Measurements from ENCODE around the gene RAB11A.

Gene RAB11A

DNA sequence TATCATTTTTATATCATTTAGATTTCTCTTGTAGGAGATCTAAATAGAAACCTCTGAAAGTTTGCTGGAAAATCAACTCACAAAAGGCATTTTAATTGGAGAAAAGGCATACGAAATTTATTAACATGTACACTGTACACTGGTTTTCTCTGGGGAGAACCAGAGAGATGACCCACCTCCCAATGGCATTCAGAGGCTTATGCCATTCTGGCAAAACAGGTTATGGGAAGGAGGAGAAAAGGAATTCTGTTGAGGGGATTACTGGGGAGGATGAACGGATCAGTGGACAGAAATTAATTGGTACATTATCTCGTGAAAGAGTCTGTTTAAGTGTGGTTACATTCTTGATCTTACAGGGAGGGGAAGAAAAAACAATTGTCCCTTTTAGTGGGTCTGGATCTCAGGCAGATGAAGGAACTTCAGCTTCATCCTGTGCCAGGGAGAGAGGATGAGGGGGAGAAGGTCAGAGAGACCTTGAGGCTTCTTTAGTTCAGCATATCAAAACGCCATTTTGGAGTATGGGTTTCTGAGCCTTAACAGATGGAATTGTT is 16.5 kb downstream of the RAB11A start:
- DNase-seq (ENCODE audit: low spot score), result no peak

DNA sequence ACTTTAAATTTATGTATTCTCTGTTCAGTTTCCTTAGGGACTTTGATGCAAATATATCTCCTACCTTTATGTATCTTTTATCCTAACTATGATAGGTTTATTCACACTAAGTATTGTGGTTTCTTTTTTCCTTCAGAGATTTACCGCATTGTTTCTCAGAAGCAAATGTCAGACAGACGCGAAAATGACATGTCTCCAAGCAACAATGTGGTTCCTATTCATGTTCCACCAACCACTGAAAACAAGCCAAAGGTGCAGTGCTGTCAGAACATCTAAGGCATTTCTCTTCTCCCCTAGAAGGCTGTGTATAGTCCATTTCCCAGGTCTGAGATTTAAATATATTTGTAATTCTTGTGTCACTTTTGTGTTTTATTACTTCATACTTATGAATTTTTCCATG is 18.3 kb downstream of the RAB11A start:
- no peak for DNase-seq (ENCODE audit: low spot score)

DNA sequence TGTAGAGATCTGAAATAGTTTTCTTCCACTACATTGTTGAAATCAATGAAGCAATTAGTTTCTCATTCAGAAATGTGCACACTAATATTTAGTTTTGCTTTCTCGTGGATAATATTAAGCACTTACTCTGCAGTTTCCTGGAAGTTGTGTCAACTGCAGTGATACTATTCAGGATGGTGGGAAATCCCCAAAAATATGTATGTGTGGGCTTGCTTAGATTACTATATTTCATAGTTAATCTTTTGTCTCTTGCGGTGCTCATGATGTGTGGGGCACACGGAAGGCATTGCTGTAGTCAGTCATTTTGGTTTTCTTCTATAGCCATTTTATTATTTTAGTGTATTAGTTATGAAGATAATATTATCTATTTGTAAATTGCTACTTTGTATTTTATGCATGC is 19.7 kb downstream of the RAB11A start:
- no peak for DNase-seq (ENCODE audit: low spot score)

DNA sequence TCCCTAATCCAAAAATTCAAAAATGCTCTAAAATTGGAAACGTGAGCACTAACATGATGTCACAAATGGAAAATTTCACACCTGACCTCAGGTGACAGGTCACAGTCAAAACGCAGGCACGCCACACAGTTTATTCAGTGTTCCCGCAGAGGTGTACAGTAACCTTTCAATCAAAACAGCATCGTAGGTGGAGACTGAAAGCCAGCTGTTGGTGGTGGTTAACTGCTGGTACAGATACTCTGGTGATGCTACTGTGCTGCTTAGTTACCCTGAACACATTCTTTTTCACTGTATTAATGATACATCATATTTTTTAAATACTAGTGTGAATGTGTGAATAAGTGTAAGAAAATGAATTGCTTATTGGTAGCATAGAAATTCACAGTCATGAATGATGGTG is 23.8 kb downstream of the RAB11A start:
- DNase-seq (ENCODE audit: low spot score), result no peak

GRCh38 chr15:65896236-65896635 is 26.9 kb downstream of the RAB11A start:
- no peak for DNase-seq (ENCODE audit: low spot score)

DNA sequence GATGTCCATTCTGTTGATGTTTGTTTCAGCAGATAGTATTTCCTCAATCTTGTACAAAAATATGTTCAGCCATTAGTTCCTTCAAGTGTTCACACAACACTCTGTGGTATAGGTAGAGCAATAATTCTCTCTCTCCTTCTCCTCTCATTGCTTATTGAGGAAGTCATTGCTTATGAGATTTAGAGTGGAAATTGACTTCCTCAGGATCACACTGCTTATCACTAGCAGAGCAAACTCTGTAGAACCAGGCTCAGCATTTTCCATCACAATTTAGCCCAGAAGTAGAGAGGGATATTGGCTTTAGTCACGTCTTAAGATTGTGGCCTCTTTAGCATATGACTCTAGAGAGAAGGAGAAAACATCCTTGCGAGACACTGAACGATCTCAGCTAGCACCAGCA is 31.2 kb downstream of the RAB11A start:
- no peak for DNase-seq (ENCODE audit: low spot score)

- no peak for DNase-seq (ENCODE audit: low spot score)
Measured at GRCh38 chr15:65901336-65901735, 32.0 kb downstream of the RAB11A start.

DNA sequence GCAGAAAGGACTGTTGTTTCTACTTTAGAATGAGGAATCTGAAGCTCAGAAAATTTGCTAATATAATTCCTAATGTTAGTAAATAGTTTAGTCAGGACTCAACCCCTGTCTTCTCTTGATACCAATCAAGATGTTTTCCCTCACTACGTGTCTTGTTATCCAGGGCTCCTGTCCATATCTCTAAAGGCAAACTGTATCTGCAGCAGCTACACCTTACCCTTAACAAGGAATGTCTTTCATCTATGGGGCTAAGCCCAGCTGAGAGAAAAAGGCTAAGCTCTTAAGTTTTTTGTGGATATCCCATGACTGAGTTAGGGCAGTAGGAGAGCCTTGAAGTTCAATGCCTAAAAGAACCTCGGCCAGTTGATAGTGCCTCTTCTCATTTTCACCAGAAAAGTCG is 32.5 kb downstream of the RAB11A start:
- DNase-seq (ENCODE audit: low spot score), result peak; percentile 27

- peak; percentile 92 for DNase-seq (ENCODE audit: low spot score)
Measured at GRCh38 chr15:65902373-65902772, 33.1 kb downstream of the RAB11A start.

- peak; percentile 54 for DNase-seq (ENCODE audit: low spot score)
Measured at GRCh38 chr15:65903296-65904073, 34.2 kb downstream of the RAB11A start.

DNA sequence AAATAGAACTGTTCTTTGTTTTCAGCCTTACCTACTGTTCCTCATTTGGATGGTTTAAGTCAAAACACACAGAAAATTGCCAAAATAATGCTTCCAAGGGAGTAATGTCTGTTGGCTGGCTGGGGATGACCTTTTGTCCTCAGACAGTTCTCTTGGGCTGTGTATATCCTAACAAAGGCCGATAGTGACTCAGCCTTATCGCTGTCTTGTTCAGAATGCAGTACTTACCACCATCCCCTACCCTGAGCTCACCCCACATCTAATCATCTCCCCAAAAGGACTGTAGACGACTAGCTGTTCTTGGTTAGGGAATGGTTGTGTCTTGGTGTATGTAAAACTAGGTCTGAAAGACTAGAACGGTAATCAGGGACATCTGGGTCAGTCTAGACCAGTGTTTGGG is 35.0 kb downstream of the RAB11A start:
- DNase-seq (ENCODE audit: low spot score), result no peak

- no peak for DNase-seq (ENCODE audit: low spot score)
Measured at GRCh38 chr15:65906396-65906795, 37.1 kb downstream of the RAB11A start.

GRCh38 chr15:65907661-65908060 is 38.4 kb downstream of the RAB11A start:
- no peak for DNase-seq (ENCODE audit: low spot score)

DNA sequence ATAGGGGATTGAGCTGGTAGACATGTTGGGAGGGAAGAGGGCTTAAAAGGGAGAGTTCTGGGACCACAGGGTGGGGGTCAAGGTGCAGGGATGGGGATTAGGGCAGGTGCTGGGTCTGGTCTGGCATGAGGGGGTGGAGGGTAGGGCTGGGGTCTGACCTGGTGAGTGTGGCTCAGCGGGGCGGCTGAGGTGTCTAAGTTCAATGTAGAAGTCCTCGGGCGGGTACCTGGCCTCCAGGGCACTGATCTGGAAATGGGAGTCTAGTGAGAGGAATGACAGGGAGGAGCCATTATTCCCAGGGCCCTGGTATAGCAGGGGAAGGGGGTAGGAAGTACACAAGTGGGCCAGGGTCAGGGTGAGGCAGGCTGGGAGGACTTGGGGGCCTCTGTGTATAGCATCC is 39.6 kb downstream of the RAB11A start:
- DNase-seq (ENCODE audit: low spot score), result no peak

DNA sequence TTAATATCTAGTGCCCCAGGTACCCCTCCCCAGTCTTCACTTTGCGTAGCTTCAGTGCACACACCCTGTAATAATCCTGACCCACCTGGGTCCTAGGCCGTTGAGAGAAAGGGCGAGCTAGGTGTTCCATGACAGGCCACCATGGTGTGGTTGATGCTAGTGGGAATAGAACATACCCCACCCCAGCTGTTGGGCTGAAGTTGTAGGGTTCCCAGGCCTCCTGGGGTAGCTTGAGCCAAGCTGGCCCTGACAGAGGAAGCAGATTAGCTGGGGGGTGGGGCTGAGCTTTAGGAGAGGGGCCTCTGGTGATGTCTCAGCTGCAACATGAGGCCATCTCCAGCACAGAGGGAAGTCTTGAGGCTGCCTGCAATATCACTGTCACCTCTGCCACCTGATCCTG is 40.5 kb downstream of the RAB11A start:
- no peak for DNase-seq (ENCODE audit: low spot score)

GRCh38 chr15:65910341-65910740 is 41.0 kb downstream of the RAB11A start:
- no peak for DNase-seq (ENCODE audit: low spot score)

DNA sequence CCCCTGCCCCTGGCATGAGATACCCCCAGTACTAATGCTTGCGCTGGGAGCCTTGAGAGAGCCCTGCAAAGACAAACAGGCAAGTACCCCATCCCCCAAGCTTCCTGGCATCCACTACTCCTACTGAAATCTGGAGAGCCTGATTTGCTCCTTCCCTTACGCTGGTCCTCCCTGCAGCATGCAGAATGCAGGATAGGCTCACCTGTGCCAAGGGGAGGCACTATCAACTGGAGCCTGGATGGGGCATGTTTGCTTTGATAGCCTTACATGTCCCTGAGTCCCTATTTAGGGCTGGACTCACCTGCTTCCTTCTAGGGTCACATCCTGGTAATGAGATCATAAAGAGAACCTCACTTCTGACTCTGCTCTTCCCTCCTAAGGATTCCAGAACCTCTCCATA is 42.9 kb downstream of the RAB11A start:
- no peak for DNase-seq (ENCODE audit: low spot score)

GRCh38 chr15:65913631-65914199 is 44.4 kb downstream of the RAB11A start:
- no peak for DNase-seq (ENCODE audit: low spot score)

DNA sequence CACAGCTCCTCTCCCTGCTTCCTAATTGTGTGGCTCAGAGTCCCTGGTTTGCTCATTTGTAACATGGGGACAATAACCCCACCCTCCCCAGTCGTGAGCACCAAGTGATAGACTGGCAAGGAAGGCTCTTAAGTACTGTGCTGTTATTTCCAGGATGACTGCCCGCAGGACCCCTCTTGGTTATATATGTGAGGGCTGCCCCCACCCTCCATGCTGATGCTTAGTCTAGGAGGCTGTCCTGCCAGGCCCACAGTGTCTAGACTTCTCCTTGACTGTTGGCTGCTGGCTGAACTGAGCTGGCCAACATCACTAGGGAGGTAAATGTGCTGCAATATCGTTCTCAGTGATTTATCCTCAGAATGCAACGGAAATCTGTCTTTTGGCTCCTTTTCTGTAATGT is 45.1 kb downstream of the RAB11A start:
- no peak for DNase-seq (ENCODE audit: low spot score)

GRCh38 chr15:65914981-65915925 is 46.0 kb downstream of the RAB11A start:
- DNase-seq (ENCODE audit: low spot score), result no peak

DNA sequence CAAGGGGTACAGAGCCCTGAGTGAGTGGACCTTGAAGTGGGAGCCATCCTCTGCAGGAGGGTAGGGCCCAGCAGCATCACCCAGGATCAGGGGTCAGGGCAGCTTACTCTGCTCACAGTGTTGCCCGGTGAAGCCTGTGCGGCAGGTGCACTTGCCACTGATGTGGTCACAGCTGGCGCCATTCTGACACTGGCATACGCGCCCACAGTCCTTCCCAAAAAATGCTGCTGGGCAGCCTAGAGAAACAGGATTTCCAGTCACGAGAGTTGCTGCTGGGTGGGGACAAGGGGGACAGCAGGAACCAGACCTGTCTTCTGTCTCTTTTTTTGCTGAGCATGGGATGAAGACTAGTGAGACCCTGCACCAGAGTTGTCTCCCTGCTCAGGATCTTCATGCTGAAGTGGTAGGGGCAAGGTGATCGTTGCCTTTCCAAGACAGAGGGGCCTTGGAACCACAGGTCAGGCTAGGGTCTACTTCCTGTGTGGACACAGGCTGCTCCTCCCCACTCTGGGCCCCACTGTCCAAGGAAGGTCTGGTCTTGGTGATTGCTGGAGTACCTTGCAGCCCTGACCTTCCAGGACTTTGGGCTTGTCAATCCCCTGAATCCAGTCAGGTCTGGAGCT is 46.9 kb downstream of the RAB11A start:
- peak; percentile 14 for DNase-seq (ENCODE audit: low spot score)

Measured in SW480 (cell line).